ENCODE results near the gene INPP5D. TPM values are rescaled to one million over a fixed set of nuclear protein-coding genes. Genes with fewer than 3 reads are reported as not detected.
"Not testable (repeated sequence)": the region's sequence is repeated elsewhere in the genome, so short reads cannot be mapped to it uniquely, and the experiment has no call there.

The INPP5D gene
- total RNA-seq, 1 donor from 2014 or later = 43.6 TPM

DNA sequence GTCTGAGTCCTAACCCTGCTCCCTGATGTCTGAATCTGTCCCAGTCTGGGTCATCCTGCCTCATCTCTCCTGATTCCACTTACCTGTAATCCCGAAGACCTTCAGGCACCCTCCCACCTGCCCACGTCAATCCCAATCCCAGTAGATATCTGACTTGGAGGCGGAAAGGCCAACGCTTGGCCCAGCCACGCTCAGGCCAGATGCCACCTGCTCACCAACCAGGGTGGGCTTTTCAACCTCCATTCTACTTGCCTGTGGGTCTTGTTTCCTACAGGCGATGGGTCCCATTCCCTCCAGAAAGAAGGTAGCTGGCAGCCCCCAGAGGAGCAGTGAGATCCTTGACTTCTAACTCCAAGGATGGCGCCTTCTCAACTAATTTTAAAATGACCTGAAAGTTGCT lies 59.7 kb downstream of the INPP5D start:
- H3K9me3 Mint-ChIP-seq = peaks cover 3% of the 10 kb centered on the region
- no peak for DNase-seq
- H3K27me3 Mint-ChIP-seq = no peaks in the 10 kb centered on the region
- no peak overlapping the region for H3K4me3 Mint-ChIP-seq
- intact Hi-C loops (cut with micrococcal nuclease) = no loop called here
- peaks cover 45% of the 10 kb centered on the region for H3K36me3 Mint-ChIP-seq (ENCODE audit: low read depth)
- H3K27ac Mint-ChIP-seq = no peak overlapping the region
- peaks cover 30% of the 10 kb centered on the region for H3K4me1 Mint-ChIP-seq

DNA sequence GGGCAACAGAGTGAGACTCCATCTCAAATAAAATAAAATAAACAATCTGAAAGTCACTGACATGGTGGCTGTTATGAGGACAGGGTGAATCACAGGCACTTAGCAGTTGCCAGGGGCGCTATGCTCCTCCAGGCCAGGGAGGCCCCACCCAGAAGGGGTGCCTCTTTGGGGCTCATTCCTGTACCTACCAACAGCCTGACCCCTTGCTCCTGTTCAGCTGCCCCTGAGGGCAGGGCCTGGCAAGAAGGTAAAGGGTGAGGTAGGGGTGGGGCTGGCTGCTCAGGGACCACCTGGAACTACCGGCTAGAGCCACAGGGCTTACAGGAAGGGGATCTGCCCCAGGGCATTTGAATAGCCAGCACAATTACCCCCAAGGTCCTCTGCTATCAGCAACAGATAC lies 60.3 kb downstream of the INPP5D start:
- no peaks in the 10 kb centered on the region for H3K27me3 Mint-ChIP-seq
- peaks cover 3% of the 10 kb centered on the region for H3K9me3 Mint-ChIP-seq
- intact Hi-C loops (cut with micrococcal nuclease) = no loop called here
- no peak overlapping the region for H3K27ac Mint-ChIP-seq
- H3K4me1 Mint-ChIP-seq = peaks cover 27% of the 10 kb centered on the region
- peaks cover 45% of the 10 kb centered on the region for H3K36me3 Mint-ChIP-seq (ENCODE audit: low read depth)
- no peak for DNase-seq
- H3K4me3 Mint-ChIP-seq = no peak overlapping the region

DNA sequence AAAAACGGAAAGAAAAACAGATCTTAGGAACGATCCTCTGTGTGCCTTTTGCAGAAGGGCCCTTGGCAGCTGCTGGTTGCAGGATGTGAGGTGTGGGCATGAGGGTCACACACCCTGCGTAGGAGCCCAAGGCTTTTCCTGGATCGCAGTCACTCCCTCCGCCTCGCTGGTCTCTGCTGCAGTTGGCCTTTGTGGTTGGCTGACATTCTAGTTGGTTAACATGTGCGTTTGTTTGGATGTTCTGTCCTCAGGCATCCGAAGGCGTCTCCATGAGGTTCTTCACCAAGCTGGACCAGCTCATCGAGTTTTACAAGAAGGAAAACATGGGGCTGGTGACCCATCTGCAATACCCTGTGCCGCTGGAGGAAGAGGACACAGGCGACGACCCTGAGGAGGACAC lies 61.7 kb downstream of the INPP5D start:
- H3K27ac Mint-ChIP-seq = no peak overlapping the region
- intact Hi-C loops (cut with micrococcal nuclease) = no loop called here
- H3K27me3 Mint-ChIP-seq = no peaks in the 10 kb centered on the region
- DNase-seq = no peak
- peaks cover 50% of the 10 kb centered on the region for H3K36me3 Mint-ChIP-seq (ENCODE audit: low read depth)
- no peak overlapping the region for H3K4me3 Mint-ChIP-seq
- peaks cover 22% of the 10 kb centered on the region for H3K4me1 Mint-ChIP-seq
- H3K9me3 Mint-ChIP-seq = peaks cover 3% of the 10 kb centered on the region

DNA sequence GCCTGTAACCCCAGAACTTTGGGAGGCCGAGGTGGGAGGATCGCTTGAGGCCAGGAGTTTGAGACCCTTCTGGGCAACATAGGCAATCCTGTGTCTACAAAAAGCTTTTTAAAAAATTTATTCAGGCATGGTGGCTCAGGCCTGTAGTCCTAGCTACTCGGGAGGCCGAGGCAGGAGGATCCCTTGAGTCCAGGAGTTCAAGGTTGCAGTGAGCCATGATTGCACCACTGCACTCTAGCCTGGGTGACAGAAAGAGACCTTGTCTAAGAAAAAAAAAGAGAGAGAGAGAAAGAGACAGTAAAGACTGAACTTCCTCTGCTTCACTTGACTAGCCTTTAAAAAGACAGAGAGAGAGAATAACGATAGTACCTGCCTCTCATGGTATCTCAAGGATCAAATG lies 62.4 kb downstream of the INPP5D start:
- no peak overlapping the region for H3K4me3 Mint-ChIP-seq
- intact Hi-C loops (cut with micrococcal nuclease) = no loop called here
- H3K4me1 Mint-ChIP-seq = peaks cover 18% of the 10 kb centered on the region
- peaks cover 3% of the 10 kb centered on the region for H3K9me3 Mint-ChIP-seq
- H3K36me3 Mint-ChIP-seq (ENCODE audit: low read depth) = peaks cover 55% of the 10 kb centered on the region
- no peak for DNase-seq
- no peaks in the 10 kb centered on the region for H3K27me3 Mint-ChIP-seq
- no peak overlapping the region for H3K27ac Mint-ChIP-seq

DNA sequence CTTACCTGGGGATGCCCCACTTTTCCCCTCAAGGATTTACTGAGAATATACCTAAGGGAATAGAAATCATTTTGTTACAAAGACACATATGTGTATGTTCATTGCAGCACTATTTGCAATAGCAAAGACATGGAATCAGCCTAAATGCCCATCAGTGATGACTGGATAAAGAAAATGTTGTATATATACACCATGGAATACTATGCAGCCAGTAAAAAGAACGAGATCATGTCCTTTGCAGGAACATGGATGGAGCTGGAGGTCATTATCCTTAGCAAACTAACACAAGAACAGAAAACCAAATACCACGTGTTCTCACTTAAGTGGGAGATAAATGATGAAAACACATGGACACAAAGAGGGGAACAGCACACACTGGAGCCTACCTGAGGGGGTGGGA lies 63.4 kb downstream of the INPP5D start:
- Mint-ChIP-seq H3K4me1 (peaks cover 11% of the 10 kb centered on the region), H3K36me3 (ENCODE audit: low read depth) (peaks cover 47% of the 10 kb centered on the region)
- H3K9me3 Mint-ChIP-seq; H3K4me3 Mint-ChIP-seq; H3K27ac Mint-ChIP-seq; intact Hi-C loops (cut with micrococcal nuclease); DNase-seq; H3K27me3 Mint-ChIP-seq: not testable (repeated sequence)

DNA sequence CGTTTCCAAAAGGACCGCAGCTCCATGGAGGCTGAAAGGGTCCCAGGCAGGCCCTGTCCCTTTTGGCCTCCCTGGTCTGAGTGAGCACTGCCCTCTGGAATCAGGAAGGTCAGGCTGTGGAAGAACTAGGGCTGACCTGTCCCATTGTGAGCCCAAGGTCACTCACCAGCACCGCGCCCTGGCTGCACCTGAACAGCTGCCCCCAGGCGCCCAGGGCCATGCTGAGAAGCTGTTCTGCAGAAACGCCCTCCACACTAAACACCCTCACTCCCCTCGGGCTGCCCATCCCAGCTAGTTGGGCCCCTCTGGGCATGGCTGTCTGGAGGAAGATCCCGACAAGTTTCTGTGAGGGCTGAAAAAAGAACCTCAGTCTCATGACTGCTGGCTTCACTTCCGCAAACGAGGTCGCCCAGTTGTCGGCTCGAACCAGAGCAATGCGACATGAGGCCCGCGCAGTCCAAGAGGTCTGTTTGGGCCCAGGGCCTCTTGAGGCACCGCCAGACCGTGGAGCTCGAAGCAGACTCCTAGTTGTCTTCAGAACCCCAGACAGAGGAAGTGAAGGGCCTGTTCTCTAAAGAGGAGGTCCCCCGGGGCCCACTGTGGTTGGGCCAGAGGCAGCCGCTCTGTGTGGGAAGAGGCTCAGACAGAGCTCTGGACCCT lies 64.4 kb downstream of the INPP5D start:
- Mint-ChIP-seq H3K4me1 (peaks cover 9% of the 10 kb centered on the region), H3K9me3 (peaks cover 3% of the 10 kb centered on the region), H3K36me3 (ENCODE audit: low read depth) (peaks cover 43% of the 10 kb centered on the region), H3K27ac (no peak overlapping the region), H3K27me3 (no peaks in the 10 kb centered on the region), H3K4me3 (no peak overlapping the region)
- DNase-seq = no peak
- intact Hi-C loops (cut with micrococcal nuclease) = no loop called here

DNA sequence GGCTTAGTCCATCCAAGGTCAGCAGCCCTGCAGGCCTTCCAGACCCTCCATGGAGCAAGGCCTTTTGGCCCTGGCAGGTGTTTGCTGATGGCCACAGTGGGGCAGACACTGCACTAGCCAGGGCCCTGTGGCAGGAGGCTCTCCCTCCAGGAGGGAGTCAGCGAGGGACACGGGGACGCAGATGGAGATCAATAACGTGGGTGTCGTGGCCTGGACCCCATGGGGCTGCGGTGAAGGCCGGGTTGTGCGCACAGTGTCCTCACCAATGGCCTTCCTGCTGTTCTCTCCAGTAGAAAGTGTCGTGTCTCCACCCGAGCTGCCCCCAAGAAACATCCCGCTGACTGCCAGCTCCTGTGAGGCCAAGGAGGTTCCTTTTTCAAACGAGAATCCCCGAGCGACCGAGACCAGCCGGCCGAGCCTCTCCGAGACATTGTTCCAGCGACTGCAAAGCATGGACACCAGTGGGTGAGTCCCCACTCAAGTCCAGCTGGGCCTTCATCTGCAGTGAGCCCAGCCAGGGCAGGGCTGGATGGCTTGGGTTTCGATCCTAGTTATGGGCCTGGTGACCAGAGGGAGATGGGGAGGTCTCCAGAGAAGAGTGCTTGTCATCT lies 65.4 kb downstream of the INPP5D start:
- H3K4me1 Mint-ChIP-seq = peaks cover 14% of the 10 kb centered on the region
- H3K36me3 Mint-ChIP-seq (ENCODE audit: low read depth) = peaks cover 48% of the 10 kb centered on the region

DNA sequence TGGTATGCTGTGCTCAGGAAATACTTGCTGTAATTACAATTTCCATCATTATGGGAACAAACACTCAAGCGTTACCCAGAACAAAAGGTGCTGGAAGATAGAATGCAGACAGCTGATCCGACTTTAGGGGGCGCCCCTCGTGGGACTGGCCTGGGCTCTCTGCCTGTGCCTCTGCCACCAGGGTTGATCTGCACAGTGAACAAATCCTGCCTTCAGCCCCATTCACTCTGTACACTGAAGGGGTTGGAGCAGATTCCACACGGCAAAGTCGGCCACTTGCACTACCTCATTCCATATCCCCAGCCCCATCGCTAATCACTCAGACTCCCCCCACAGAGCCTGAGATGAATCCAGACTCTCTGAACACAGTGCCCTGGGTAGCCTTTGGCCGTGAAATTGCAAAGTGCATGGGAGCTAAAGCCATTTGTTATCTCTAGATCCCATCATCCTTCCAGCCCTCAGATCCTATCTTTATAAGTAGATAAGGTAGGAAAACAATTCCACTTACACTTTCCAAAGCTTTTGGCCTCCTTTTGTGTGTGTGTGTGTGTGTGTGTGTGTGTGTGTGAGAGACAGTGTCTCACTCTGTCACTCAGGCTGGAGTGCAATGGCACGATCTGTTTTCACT lies 69.3 kb downstream of the INPP5D start:
- intact Hi-C loops (cut with micrococcal nuclease) = no loop called here
- Mint-ChIP-seq H3K9me3 (peaks cover 9% of the 10 kb centered on the region), H3K27ac (peak overlapping the region; percentile 7), H3K4me1 (peaks cover 22% of the 10 kb centered on the region), H3K27me3 (no peaks in the 10 kb centered on the region), H3K36me3 (ENCODE audit: low read depth) (peaks cover 59% of the 10 kb centered on the region), H3K4me3 (no peak overlapping the region)
- no peak for DNase-seq

More for the DNA sequence above, 65.4 kb downstream of the INPP5D start:
- DNase-seq = no peak
- Mint-ChIP-seq H3K27ac (no peak overlapping the region), H3K27me3 (no peaks in the 10 kb centered on the region), H3K4me3 (no peak overlapping the region), H3K9me3 (peaks cover 3% of the 10 kb centered on the region)
- intact Hi-C loops (cut with micrococcal nuclease) = no loop called here

DNA sequence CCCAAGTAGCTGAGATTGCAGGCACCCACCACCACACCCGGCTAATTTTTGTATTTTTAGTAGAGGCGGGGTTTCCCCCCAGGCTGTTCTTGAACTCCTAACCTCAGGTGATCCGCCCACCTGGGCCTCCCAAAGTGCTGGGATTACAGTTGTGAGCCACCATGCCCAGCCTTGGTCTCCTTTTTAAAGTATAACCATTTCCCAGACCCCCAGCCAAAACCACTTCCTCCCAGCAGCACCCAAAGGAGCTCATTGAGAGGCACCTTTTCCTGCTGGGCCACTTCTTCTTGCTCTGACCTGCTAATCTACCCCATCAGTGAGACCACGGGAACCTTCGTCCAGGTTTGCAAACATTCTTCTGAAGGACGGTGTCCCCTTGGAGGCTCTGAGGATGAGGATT lies 69.9 kb downstream of the INPP5D start:
- H3K27me3 Mint-ChIP-seq = no peaks in the 10 kb centered on the region
- peaks cover 12% of the 10 kb centered on the region for H3K9me3 Mint-ChIP-seq
- H3K27ac Mint-ChIP-seq = peak overlapping the region; percentile 56
- peaks cover 64% of the 10 kb centered on the region for H3K36me3 Mint-ChIP-seq (ENCODE audit: low read depth)
- no peak for DNase-seq
- peaks cover 22% of the 10 kb centered on the region for H3K4me1 Mint-ChIP-seq
- intact Hi-C loops (cut with micrococcal nuclease) = no loop called here
- H3K4me3 Mint-ChIP-seq = no peak overlapping the region

DNA sequence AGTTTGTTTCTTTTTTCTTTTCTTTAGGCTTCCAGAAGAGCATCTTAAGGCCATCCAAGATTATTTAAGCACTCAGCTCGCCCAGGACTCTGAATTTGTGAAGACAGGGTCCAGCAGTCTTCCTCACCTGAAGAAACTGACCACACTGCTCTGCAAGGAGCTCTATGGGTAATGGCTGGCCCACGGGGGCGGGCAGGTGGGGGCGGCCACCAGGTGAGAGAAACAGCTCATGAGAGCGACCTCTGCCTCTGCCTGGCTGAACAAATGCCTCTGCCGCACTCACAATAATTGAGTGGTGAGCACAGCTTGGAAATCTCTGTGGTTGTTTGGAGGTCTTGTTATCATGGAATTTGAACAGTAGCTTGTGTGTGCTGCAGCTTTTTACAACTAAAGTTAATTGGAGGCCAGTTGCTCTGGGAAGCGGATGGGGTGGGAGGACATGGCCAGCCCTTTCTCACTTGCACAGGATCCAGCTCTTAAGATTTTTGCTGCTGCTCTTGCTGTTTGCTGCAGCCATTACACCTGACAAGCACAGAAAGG lies 70.4 kb downstream of the INPP5D start:
- DNase-seq = no peak
- Mint-ChIP-seq H3K9me3 (peaks cover 12% of the 10 kb centered on the region), H3K27me3 (no peaks in the 10 kb centered on the region), H3K27ac (peak overlapping the region; percentile 56), H3K36me3 (ENCODE audit: low read depth) (peaks cover 68% of the 10 kb centered on the region), H3K4me3 (no peak overlapping the region), H3K4me1 (peaks cover 22% of the 10 kb centered on the region)
- intact Hi-C loops (cut with micrococcal nuclease) = no loop called here

DNA sequence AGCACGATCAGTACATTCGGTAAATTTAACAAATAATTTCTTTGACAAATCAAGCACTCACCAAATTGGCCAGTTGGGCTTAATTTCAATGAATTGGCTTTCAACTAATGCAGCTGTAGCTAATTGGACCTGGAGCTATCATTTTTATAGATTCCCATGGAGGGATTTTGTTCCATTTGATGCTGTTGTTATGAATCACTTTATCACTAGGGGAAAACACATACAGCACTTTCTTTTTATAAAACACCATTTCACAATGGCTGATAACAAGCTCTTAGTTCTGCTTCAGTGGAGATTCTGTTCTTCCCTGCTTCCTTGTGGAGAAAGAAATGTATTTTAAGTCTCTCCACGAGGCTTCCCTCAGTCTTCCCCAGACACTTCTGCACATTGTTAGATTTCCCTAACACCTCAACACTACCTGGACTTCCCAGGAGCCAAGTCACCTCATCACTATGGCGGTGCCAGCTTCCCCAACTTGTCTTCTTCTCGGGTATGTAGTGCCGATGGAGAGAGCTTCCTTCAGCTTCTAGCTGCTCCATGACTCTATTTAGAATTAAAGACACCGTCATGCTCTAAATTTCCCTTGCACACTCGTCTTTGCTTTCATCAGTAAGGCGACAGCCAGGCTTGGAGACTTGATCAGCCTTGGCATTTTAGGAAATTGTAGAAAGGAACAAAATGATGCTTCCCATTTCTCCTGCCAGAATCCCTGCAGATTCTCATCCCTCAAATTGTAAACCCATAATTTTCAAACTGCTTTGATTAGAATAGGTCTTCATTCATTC lies 72.0 kb downstream of the INPP5D start:
- intact Hi-C loops (cut with micrococcal nuclease) = no loop called here
- Mint-ChIP-seq H3K27ac (no peak overlapping the region), H3K27me3 (no peaks in the 10 kb centered on the region), H3K36me3 (ENCODE audit: low read depth) (peaks cover 74% of the 10 kb centered on the region), H3K9me3 (peaks cover 12% of the 10 kb centered on the region), H3K4me3 (no peak overlapping the region), H3K4me1 (peaks cover 25% of the 10 kb centered on the region)
- DNase-seq = no peak

DNA sequence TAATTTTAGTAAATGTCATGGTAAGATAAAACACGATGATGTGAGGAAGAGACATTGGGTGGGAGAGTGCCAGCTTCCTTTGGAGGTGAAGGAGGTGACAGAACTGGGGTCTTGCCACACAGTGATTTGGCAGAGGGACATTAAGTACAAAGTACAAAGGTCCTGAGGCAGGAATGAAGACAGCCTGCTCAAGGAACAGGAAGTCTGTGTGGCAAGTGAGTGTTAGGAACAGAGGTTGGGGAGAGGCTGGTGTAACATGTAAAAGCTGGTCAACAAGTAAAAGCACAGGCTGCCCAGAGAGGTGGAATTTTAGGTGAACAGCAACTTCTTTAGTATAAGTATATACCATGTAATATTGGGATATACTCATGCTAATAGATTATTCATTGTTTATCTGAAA lies 73.1 kb downstream of the INPP5D start:
- Mint-ChIP-seq H3K27ac (peak overlapping the region; percentile 3), H3K9me3 (peaks cover 12% of the 10 kb centered on the region), H3K36me3 (ENCODE audit: low read depth) (peaks cover 73% of the 10 kb centered on the region), H3K4me1 (peaks cover 23% of the 10 kb centered on the region), H3K4me3 (no peak overlapping the region), H3K27me3 (no peaks in the 10 kb centered on the region)
- intact Hi-C loops (cut with micrococcal nuclease) = no loop called here
- no peak for DNase-seq

DNA sequence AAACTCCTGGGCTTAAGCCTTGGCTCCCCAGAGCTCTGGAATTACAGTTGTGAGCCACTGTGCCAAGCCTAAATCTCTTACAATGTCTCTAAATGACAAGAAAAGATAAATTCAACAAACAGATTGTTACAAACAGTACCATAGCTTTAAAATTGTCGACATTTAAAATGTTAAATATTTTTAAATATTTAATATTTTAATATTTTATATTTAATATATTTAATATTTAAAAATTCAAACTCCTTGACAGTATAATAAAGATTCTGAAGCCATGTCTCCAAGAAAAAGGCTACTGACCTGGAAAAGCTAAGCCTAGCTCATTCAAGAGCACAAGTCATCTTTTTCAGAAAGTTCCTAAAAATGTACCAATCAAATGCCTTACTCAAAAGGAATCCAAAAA lies 75.3 kb downstream of the INPP5D start:
- peaks cover 16% of the 10 kb centered on the region for H3K4me1 Mint-ChIP-seq
- H3K36me3 Mint-ChIP-seq (ENCODE audit: low read depth) = peaks cover 74% of the 10 kb centered on the region
- peaks cover 12% of the 10 kb centered on the region for H3K9me3 Mint-ChIP-seq
- H3K27ac Mint-ChIP-seq = no peak overlapping the region
- no peaks in the 10 kb centered on the region for H3K27me3 Mint-ChIP-seq
- no peak overlapping the region for H3K4me3 Mint-ChIP-seq
- intact Hi-C loops (cut with micrococcal nuclease) = no loop called here
- DNase-seq = no peak

DNA sequence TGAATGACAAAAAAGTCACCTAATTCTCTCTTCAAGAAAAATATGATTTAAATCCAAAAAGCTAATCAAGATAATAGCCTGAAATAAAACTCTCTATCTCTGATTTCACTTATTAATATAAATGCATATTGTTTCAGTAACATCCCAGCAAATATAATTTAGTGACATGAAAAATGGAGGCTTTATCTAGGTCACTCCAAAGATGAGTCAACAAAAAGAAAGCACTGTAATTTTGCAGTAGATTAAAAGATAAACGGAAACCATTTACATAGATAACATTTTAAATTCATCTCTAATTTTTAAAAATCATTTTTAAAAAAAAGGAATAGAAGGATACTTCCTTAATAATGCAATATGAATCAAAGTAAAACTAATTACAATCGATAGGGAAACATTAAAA lies 76.9 kb downstream of the INPP5D start:
- Mint-ChIP-seq H3K27ac (no peak overlapping the region), H3K9me3 (peaks cover 12% of the 10 kb centered on the region)

More for the DNA sequence above, 76.9 kb downstream of the INPP5D start:
- intact Hi-C loops (cut with micrococcal nuclease) = no loop called here
- no peak for DNase-seq
- no peaks in the 10 kb centered on the region for H3K27me3 Mint-ChIP-seq
- H3K4me3 Mint-ChIP-seq = no peak overlapping the region
- peaks cover 19% of the 10 kb centered on the region for H3K4me1 Mint-ChIP-seq
- peaks cover 74% of the 10 kb centered on the region for H3K36me3 Mint-ChIP-seq (ENCODE audit: low read depth)
